RPMI7951 (cell line): Measurements from ENCODE around the gene C10orf71. TPM values are rescaled to one million over a fixed set of nuclear protein-coding genes. Genes with fewer than 3 reads are reported as not detected.

Source experiments
- DNase-seq: peaks from one replicate; pipeline ENCODE4 v3.0.0-alpha.2; 2012; ENCODE audit warnings: low read depth
- total RNA-seq: library from RNA; depleted of rRNA; stranded (reverse); fragments of >200 nt; shearing (Covaris generic); gene quantifications from 2 replicates; pipeline ENCODE4 v1.2.3, GENCODE V29; 2014

The C10orf71 gene
- total RNA-seq, 1 experiment from 2014 or later, result not detected

DNA sequence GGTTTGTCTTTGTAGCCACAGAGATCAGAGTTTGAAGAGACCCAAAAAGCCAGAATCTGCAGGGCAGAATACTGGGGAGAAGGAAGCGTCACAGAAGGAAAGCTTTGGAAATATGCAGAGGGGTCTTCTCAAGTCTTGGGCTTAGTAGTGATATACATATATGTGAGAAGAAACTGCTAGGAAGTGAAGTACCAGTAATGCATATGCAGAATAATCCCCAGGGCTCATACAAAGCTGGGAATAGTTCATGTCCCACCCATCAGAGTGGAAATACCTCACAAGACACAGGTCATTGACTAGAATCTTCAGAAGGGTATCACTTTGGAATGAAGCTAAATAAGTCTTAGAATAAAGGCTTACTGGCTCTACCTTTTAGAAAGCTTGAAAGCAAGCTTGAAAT is 39.6 kb downstream of the C10orf71 start:
- DNase-seq, result no peak

DNA sequence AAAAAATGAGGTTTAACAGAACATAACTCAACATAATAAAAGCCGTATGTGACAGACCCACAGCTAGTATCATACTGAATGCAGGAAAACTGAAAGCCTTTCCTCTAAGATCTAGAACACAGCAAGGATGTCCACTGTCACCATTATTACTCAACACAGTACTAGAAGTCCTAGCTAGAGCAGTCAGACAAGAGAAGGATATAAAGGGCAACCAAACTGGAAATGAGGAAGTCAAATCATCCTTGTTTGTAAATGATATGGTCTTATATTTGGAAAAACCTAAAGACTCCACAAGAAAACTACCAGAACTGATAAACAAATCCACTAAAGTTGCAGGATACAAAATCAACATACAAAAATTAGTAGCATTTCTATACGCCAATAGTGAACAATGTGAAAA is 45.9 kb downstream of the C10orf71 start:
- no peak for DNase-seq

DNA sequence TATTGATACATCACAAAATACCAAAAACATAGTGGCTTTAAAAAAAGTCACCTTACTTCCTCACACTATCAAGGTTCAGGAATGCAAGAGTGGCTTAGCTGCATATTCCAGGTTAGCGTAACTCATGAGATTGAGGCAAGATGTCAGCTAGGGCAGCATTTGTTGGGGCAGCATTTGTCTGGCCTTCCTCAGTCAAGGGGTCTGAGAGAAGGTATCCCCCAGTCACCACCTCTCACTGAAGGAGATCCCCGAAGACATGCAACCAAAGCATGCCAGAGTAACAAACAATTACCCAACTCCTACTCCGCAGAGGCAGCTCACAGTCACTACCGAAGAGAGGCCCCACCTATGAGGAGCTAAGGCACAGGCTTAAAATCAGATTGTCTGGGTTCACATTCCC is 48.4 kb downstream of the C10orf71 start:
- no peak for DNase-seq

DNA sequence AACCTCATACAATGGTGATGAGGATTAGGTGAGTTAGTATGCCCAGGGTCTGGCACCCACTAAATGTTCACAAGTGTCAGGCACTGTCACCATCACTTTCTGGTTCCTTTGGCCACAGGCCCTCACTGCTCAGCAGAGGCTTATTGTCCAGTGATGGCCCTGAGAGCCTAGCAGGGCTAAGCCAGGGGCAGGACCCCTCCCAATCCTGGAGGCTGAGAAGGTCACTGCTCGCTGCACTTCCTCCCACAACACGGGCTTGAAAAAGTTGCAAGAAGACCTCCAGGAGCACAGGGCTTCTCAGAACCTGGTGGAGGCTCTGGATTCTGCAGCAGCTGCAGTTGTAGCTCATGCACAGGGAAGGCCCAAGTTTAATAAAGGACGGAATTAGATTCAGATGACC is 48.9 kb downstream of the C10orf71 start:
- no peak for DNase-seq

DNA sequence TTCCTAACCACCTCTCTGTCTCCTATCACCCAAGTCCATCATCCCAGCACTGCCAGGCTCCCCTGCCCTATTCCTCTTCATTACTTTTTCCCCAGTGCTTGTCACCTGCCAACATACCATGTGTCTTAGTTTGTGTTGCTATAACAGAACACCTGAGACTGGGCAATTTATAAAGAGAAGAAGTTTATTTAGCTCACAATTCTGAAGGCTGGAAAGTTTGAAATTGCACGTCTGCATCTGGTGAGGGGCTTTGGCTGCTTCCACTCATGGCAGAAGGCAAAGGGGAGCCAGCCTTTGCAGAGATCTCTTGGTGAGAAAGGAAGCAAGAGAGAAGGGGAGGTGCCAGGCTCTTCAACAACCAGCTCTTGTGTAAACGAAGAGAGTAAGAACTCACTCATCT is 49.6 kb downstream of the C10orf71 start:
- DNase-seq, result no peak

DNA sequence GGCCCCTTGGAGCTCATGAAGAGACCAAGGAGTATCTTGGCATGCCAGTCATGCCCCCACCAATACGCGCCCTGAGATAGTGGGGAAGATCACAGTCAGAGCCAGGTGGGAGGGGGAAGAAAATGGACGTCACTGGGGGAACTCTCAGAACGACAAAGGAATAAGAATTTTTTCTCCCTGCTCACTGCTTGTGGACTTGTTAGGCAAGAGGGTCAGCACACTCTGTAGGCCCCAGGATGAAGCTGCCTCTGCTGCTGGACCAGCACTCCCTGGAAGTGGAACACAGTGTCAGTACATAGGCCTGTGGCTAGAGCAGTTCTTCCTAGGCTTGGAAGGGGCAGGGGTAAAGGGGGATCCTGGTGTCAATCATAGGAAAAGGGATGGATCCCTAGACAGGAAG is 50.4 kb downstream of the C10orf71 start:
- no peak for DNase-seq

DNA sequence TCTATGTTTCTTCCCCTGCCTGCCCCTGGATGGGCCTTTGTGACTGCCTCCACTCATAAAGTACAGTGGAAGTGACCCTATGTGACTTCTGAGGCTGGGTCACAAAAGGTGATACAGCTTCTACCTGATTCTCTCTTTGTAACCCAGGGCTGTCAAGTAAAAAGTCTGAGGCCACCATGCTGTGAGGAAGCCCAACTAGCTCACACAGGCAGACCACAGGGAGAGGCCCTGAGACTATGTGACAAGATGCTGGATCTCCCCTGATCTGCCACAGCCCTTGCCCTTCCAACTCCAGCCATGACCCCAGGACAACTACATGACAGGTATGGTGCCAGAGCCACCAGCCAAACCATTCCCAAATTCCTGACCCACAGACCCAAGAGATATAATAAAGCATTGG is 51.2 kb downstream of the C10orf71 start:
- no peak for DNase-seq

DNA sequence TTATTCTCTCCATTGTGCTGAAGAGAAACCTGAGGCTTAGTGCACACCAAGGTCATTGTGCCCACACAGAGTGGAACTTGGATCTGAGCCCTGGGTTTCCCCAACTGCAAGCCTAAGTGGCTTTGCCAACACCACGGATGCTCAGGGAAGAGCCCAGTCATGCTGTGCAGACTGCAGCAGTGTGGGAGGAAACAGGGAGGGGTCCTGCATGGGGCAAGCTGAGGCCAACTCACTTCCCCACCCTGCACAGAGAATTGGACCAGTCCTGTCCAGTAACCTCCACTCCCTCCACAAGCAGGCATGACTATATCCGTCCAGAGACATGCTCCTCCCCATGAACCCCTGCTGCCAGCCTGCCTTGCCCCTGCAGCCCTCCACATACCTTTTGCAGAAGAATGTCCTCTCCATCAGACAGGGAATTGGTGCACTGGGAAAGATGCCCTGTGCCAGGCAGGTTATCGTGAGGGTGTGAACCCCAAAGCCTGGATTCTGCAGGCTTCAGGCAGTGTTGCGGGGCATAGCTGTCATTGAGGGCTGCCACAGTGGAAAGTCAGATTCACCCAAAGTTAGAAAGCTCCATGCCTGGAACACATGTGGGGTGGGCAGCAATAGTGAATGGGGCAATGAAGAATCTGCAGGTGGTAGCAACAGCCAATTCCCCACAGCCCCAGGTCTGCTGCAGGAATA is 52.0 kb downstream of the C10orf71 start:
- DNase-seq, result no peak

DNA sequence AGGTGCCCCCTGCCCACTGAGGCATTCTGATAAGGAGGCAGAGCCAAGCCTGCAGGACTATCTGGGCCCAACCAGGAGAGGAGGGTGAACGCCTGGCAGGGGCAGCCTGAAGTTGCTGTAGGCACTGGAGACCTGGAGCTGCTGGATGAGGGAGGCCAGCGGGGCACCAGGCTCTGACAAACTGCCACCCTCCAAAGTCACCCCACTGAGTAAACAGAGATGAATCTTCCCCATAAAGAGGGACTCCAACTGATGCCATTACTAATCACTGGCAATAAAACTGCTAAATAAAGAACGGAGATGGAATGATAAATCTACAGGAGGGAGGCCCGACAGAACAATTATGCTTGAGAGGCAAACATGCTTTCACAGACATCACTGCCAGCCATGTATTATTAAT is 52.7 kb downstream of the C10orf71 start:
- DNase-seq, result no peak

DNA sequence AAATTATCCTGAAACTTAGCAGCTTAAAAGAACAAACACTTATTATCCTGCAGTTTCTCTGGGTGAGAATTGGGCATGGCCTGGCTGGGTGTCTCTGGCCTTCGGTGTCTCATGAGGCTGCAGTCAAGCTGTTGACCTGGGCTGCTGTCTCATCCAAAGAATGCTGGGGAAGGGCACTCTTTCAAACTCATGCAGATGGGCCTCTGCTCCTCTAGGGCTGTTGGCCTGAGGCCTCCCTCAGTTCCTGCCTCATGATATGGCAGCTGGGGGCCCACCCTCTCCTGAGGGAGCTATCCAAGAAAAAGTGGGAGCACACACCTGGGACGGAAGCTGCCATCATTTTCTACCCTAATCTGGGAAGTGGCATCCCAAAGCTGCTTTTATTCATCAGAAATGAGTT is 53.4 kb downstream of the C10orf71 start:
- DNase-seq, result no peak

DNA sequence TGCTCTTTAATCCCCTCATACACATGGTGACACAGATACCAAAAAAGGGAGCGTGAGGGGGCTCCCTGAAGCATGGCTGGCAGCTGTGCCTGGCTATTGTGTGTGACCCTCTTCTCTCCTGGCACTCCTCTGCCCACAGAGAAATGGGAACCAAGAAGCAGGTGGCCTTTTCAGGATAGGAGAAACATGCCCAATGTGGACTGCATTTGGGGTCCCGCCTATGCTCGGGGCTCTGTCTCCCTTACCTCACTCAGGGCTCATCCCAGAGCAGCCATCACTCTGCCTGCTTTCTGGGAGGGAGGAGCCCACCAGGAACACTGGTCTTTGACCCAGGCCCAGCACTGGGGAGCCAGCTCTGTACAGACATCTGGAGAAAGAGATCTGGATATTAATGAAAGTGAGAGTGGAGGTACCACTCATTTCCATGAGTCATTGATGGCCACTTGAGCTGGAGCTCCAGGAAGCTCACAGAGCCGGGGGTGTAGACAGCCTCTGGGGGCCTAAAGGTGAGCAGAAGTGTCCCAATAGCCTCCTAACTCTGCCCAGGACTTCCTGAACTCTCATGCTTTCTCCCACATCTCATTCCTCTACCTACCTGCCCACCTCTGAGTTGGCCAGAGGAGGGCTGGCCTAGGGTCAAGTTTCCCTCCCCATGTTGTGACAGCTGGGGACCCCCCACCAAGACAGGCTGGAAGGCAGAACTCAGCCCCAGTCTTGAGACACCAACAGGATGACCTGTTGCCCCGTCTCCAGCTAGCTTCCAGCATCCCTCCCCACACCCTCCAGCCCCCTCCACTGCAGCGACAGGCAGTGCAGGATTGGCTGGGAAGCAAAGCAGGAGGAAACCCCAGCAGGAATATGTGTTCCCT is 54.3 kb downstream of the C10orf71 start:
- no peak for DNase-seq

DNA sequence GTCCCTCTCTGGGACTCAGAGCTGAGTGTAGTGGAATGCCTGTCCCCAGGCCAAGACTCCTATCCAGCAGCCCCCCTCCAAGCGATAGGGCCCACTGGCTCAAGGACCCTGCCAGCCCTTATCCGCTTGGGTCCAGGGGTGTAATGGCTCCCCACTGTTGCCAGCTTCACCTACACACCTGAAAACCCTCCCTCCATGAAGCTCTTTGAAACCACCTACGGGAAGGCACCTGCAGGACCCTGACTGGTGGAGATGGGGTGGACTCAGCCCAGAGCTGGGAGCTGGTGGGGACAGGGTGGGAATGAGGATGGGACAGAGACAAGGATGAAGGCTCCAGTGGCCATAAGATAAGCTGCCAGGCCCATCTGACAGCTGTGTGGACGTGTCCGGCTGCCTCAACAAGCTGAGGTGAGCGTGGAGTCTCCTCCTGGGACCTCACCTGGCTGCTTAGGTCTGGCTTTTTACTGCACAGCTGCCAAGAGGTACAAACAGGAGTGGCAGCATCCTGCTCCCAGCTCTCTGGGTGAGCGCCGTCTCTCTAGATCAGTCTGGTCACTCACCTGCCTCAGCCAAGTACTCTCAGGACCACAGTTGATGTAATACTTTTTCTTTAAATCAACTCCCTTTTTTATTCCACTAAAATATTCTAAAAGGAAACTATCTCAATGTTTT is 55.1 kb downstream of the C10orf71 start:
- no peak for DNase-seq

DNA sequence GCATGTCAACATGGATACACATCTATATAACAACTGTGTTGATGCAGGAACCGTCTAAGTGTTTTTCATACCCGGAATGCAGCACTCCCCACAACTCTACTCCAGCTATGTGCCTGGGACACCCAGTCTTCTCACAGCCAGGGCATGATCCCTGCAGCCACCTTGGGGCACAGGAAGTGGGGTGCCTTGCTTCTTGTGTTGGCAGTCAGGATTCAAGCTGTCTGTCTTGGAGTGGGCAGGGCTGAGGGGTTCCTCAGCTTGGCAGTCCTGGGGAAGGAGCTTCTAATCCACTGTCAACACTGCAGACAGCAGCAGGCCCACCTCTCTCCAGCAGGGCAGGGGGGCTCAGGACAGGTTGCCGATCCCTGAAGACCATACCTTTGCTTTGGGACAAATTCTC is 55.6 kb downstream of the C10orf71 start:
- no peak for DNase-seq

DNA sequence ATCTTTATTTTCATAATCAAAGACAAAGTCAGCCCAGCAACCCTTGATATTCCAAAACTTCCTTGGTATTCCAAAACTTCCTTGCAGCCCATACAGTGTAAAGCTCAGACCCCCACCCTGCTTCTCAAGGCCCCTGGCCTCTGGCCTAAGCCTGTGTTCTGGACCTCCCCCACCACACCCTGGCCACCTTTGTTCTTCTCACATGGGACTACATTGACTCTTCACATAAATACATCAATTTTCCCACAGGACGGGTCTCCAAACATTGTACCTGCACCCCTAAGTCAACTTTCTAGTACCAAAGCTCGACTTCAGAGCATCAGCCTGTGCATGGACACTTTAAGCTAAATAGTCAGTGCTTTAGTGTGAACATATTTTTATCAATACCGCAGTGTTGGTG is 56.3 kb downstream of the C10orf71 start:
- DNase-seq, result no peak

DNA sequence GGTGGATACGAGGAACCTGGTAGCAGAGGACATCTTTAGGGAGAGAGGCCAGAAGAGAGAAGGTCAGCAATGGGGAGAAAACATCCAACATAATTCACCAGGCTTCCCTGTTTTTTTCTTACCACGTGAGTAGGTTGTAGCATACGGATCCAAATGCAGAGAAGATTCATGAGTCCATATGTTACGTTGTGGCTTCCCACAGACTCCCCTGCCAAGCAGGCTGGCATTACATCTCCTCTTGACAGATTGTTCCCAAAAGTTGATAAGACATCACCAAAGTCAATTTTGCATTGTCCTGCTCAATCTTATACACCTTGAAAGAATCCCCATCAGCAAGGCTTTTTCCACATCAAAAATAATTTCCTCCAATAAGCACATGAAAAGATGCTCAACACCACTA is 57.2 kb downstream of the C10orf71 start:
- DNase-seq, result no peak

DNA sequence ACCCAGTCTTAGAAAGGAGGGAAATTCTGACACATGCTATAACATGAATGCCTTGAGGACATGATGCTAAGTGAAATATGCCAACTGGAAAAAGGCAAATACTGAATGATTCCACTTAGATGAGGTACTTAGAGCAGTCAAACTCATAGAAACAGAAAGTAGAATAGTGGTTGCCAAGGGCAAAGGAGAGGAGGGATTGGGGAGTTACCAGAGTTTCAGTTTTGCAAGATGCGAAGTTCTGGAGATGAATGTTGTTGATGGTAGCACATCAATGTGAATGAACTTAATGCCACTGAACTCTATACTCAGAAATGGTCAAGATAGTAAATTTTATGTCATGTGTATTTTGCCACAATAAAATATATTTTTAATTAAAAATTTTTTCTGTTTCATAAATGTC is 58.0 kb downstream of the C10orf71 start:
- no peak for DNase-seq

DNA sequence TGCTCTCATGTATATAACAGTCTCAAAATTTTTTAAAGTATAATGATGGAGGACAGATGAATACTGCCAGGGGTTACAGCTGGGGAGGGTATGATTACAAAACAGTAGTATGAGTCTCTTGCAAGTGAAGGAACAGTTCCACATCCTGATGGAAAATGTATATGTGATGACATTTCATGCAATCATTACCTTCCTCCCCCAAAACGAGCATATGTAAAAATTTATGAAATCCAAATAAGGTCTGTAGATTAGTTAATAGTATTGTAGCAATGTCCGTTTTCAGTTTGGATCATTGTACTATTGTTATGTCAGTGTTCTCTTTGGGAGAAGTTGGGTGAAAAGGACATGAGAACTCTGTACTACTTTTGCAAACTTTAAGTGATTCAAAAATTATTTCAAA is 58.9 kb downstream of the C10orf71 start:
- no peak for DNase-seq

DNA sequence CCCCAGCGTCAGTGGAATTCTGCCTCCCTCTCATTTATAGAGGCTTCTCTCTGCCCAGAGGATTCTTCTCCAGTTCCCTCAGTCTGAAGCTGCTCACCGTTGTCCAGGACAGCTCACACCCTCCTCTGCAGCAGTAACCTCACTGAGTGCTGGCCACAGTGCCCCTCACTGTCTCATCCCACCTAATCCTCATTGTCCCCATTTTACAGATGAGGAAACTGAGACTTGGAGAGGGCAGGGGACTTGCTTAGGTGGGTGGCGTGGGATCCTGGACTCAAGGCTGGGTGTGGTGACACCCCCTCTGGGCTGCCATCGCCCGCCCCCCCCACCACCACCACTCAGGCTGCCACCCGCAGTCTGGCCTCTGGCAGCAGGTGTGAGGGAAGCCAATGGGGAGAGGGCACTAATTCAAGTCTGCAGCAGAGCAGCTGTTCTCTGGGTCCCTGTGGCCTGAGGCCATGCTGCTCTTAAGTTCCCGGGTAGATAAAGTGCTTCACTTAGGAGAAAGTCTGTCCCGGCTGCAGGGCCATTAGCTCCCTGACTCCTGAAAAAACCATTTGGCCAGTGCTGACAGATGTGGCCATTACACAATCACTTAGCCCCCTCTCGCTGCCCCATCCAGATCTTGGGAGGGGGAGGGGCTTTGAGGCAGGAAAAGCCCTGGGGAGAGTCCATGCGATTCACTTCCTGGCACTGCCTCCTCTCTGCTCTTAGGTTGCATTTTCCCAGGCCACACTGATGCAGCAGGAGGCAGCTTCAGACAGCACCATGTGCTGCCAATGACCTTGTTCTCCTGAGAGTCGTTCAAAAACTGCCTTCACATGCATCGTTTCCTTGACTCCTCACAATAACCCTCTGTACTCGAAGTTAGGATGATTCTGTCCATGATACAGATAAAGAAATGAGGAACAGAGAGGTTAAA is 60.6 kb downstream of the C10orf71 start:
- DNase-seq, result peak; percentile 41

DNA sequence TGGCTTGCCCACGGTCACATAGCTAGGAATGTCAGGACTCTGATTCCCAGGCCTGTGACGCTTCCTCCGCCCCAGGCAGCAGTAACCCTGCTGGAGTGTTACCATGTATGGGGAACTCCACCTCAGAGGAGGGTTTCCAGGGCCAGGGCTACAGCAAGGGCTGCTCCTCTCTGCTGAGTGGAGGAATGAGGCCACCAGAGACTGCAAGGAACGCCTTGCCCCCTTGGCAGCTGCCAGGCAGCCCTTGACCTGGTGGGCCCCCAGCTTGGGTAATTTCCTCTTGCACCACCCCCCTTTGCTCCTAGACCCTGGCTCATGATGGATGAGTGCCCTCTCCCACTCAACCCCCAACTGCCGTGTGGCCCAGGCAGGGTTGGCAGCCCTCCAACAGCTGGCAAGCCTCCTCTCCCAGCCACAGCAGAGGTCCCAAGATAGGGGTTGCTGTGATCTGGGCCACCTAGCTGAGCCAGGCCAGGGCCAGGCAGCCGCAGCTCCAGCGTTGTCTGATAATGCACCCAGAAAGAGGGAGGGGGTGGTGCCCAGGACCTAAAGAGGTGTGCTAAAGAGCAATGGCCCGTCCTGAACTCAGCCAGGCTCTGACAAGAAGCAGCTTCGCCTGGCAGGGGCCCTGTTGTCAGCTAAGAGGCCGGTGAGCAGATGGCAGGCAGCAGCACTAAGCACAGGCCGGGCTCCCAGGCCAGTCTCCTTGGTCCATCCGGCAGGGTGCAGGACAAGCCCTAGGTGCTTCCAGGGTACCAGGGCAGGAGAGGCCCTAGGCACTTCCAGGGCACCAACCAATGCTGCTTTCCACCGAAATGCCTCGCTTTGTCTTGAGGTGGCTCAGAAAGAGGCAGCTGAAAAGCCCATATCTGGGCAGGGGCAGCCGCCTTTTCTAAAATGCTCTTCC is 61.6 kb downstream of the C10orf71 start:
- DNase-seq, result peak; percentile 42

DNA sequence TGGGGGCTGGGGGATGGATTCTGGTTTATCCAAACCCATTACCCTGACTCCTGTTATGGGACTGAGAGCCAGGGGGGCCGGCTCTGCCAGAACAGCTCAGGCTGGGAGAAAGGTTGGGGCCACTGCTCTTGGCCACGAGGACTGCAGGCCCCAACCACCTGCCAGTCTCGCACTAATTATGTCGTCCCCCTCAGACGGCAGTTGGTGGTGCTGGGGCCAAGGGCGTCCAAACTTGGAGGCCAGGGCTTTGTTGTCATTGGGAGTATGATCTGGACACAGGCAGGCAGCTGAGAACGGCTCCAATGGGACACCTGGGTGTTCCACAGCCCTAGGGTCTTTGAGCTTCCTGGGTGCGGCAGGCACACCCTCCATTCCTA is 62.2 kb downstream of the C10orf71 start:
- no peak for DNase-seq
